HT-29 (cell line): Measurements from ENCODE around the gene RAB26. TPM values are rescaled to one million over a fixed set of nuclear protein-coding genes. Genes with fewer than 3 reads are reported as not detected.
A peak's percentile ranks its signal among the peaks of the same experiment; 100 is the strongest.

Source experiments
- DNase-seq: peaks from one replicate; pipeline ENCODE4 v3.0.0-alpha.2; 2015; ENCODE audit warnings: low spot score
- total RNA-seq: library from RNA; depleted of rRNA; stranded (reverse); fragments of >200 nt; shearing (Covaris generic); gene quantifications from 2 replicates; pipeline ENCODE4 v1.2.3, GENCODE V29; 2014

RAB26 gene
- total RNA-seq, 1 experiment from 2014 or later: 24.9 TPM

DNA sequence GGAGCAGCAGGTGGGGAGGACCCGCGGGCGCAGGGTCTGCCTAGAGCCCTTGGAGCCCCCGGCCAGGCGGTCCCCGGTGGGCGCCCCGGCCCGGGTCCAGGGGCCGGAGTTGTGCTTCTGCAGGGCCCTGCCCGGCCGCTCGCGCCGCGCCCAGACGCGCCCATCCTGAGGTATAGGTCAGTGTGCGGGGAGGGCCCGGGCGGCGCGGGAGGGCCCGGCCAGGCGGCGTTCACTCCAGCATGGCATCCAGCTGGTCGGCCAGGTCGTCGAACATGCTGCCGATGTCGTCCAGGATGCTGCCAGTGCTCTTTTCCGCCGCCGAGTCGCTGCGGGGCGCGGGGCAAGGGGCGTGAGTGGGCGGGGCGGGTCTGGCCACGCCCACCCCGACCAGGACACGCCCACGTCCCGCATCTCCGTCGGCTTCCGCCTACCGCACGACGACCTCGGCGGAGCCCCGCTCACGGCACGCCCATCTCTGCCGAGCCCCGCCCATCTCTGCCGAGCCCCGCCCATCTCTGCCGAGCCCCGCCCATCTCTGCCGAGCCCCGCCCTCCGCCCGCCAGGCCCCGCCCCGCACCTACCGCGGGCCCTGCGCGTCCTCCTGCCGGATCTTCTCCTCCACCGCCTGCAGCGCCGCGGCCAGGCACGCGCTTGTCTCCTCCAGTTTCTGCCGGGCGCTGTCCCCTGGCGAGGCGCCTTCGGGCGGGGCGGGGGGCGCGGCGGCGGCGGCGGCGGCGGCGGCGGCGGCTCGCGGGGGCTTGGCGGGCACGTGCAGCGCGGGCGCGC is 30.1 kb downstream of the RAB26 start:
- no peak for DNase-seq

DNA sequence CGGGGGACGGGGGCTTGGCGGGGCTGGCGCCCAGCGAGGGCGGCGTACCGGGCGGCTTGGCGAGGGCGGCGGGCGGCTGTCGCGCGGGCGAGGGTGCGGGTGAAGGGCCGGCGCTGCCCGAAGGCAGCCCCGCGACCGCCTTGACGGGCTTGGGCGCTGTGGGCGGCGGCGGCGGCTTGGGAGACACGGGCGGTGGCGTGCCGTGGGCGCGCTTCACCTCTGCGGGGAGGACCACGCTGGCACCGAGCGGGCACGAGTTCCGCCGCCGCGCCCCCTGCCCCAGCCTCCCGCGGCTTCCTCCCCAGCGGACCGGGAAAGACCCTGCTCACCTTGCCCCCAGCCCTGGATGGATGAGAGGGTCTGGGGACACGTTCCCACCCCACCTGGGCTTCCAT is 30.7 kb downstream of the RAB26 start:
- DNase-seq: no peak

DNA sequence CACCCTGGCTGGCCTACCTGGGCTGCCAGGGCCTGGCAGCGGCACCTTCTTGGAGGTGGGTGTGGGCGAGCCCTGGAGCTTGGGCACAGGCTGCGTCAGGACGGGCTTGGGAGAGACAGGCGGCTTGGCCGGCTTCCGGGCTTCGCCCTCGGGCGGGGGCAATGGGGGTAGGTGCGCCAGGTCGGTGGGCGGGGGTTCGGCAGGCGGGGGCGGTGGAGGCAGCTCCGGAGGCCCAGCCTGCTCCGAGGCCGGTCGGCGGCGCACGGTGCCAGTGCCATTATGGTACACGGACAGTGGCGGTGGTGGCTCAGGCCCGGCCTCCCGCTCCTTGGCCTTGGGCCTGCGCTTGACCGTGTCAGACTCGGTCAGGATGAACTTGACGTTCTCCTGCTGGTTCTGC is 31.2 kb downstream of the RAB26 start:
- DNase-seq: no peak

DNA sequence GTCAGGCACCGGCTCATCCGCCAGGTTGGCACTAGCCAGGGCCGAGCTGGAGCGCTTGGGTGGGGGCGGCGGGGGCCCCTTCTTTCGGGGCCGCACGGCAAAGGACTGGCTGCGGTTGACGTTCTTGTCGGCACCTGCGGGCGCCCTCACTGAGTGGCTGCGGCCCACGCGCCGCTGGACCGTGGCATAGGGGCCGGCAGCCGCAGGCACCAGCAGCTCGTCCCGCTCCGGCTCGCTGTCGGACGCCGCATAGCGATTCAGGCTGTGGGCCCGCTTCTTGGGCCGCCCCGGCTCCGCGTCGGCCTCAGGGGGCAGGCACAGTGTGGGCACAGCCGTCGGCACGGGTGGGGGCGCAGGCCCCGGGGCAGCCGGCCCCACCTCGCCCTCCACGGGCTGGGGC is 32.0 kb downstream of the RAB26 start:
- DNase-seq: no peak

DNA sequence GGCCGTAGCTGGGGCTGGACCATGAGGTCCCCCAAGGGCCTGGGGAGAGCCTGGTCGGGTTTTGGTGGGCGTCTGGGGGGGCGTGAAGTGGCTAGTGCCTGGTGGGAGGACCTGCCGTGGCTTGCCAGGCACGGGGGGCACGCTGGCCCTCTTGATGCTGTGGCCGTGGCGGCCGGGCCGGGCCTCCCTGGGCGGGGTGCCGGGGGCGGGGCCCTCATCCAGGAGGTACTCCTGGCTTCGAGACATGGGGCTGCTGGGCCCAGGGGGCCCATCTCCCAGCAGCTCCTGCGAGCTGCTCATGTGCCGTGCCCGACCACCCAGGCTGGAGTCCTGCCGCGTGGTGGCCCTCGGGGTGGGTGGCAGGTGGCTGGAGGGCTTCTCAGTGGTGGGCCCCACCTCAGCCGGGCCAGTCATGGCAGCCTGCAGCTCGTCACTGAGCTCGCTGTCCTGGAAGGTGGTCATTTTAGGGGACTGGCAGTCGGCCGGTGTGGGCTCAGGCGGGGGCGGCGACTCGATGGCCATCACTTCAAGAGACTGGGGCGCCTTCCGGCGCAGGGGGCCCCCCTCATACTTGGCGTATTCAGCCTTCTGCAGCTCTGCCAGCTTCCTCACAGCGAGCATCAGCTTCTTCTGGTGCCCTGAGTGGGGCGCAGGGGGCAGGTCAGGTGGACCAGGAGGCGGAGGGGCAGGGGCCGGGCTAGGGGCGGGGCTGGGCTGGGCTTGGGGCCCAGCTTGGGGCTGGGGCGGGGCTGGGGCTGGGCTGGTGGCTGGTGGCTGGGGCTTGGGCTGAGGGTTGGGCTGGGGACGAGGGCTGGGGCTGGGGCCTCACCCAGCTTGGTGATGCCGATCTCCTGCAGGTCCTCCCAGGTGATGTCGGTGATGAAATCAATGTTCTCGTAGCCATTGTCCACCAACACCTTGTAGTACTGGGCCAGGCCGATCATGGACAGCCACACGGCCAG is 32.8 kb downstream of the RAB26 start:
- DNase-seq: no peak

DNA sequence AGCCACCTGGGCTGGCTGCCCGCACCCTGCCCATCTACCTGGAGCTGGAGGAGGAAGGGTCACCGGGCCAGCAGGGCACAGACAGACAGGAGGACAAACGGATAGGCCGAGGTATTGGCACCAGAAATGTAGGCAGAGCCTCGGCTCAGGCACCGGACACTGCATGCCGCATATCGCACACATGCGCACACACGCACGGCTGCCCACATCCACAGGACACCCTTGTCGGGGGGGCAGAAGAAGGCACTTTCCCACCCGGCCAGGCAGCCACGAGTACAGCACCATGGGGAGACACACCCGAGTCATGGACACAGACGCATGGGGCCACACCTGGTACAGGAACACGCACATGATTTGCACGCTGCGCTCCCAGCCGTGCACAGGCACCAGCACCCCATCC is 33.5 kb downstream of the RAB26 start:
- no peak for DNase-seq

DNA sequence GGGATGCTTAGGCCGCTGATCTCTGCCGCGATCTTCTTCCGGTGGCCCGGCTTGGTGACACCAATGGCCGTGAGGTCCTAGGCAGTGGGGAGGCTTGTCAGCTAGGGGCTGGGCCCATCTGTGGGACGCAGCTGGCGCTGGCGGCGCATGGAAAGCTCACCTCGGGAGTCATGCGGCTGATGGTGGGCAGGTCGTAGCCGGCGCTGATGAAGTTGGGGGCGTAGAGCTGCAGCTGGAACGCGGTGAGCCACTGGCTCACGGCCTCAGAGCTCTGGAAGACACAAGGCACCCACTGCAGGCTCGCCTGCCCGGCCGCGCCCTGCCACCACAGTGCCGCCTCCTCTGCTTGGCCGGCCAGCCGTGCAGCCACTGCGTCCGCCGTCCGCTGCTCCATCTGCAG is 35.2 kb downstream of the RAB26 start:
- DNase-seq: no peak

DNA sequence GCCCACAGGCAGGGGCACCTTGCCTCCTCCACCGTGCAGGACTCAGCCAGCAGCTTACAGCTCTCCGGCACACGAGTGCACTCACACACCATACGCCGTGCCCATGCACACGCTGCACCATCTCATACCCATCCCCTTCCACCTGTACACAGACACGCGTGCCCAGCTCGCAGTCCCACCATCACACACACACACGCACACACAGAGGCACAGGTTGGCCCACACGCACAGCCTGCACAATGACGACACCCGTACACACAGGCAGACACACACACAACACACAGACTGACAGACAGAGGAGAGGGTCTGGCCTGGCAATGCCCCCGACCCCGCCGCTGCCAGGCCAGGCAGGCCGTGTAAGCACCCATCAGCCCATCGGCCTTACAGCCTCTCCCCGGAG is 35.9 kb downstream of the RAB26 start:
- no peak for DNase-seq

DNA sequence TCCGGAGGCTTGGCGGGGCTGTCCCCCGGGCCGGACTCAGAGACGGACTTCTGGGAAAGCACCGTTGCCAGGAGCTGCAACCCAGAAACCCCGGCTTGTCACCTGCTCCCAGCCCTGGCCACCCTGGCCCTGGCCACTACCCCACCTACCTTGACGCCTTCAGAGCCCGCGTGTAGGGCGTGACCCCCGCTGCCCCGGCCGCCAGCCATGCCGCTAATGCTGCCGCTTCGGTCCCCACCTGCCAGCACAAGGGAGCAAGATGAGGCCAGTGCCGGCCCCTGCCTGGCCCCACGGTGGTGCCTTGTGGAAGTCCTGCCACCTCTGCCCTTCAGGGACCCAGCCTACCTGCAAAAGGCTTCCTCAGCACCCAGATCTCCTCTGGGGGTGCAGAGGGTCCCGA is 36.5 kb downstream of the RAB26 start:
- DNase-seq: no peak

DNA sequence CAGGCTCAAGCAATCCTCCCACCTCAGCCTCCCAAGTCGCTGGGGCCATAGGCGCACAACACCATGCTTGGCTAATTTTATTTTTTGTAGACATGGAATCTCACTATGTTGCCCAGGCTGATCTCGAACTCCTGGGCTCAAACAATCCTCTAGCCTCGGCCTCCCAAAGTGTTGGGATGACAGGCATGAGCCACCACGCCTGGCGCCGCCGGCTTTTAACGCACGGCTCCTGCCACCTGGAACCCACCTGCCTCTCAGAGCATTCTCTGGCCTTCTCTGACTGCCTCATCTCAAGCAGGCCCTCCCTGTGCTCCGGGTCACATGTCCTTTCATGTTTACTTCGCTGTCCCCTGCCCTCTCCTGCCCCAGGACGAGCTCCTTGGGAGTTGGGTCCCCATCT is 37.6 kb downstream of the RAB26 start:
- DNase-seq: no peak

DNA sequence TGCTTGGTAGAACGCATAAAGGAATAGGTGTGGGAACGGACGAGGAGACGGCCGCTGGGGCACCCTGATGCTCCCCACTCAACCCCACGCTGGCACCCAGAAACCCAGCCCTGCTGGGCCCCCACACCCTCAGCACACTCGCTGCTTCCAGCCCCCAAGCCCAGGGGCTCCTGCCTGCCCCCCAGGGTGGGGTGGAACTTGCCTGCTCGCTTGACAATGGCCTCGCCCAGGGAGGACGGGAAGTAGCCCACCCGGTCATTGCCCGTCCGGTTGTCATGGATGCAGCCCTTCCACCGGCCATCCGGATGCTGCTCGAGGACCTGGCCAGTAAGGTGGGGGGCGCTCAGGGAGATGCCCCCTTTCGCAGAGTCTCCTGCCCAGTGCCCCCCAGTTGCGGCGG is 38.1 kb downstream of the RAB26 start:
- no peak for DNase-seq

DNA sequence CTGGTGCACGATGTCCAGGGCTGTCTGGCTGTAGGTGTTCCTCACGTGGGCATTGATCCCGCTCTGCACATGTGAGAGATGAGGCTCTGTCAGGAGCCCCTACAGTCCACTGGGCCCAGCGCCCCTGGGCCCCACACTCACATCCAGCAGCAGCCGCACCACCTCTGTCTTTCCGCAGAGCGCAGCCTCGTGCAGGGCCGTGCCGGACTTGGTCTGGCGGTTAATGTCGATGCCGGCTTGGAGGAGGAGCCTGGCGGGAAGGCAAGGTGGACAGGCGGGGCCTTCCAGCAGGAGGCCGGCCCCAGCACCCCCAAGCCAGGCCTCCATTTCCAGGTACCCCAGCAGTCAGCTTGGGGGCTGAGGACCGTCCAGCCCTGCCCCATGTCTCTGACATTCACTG is 38.8 kb downstream of the RAB26 start:
- DNase-seq: no peak

DNA sequence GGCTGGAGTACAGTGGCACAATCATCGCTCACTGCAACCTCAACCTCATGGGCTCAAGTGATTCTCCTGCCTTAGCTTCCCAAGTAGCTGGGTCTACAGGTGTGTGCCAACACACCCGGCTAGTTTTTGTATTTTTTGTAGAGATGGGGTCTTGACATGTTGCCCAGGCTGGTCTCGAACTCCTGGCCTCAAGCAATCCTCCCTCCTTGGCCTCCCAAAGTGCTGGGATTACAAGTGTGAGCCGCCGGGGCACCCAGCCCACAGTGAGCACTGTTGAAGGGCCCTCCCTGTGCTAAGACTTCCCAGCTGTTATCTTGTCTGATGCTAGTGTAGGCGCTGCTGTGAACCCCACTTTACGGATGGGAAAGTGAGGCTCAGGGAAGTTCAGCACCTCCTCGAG is 40.0 kb downstream of the RAB26 start:
- DNase-seq: no peak

DNA sequence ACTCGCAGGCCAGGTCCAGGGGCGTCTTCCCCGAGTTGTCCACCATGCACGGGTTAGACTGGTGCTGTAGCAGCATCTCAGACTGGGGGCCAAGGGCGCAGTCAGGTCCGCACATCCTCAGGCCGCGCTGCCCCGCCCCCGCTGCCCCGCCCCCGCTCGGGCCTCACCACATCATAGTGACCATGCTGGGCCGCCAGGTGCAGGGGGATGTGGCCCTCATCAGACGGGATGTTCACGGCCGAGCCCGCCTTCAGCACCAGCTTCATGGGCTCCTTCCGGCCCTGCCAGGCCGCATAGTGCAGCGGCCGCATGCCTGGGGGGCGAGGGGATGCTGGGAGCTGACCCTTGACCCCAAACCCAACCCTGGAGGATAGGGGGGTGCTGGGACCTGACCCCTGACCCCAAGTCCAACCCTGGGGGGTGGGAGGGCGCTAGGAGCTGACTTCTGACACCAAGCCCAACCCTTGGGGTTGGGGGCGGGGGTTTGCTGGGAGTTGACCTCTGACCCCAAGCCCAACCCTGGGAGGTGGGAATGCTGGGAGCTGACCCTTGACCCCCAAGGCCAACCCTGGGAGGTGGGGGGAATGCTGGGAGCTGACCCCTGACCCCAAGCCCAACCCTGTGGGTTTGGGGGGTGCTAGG is 40.9 kb downstream of the RAB26 start:
- no peak for DNase-seq

DNA sequence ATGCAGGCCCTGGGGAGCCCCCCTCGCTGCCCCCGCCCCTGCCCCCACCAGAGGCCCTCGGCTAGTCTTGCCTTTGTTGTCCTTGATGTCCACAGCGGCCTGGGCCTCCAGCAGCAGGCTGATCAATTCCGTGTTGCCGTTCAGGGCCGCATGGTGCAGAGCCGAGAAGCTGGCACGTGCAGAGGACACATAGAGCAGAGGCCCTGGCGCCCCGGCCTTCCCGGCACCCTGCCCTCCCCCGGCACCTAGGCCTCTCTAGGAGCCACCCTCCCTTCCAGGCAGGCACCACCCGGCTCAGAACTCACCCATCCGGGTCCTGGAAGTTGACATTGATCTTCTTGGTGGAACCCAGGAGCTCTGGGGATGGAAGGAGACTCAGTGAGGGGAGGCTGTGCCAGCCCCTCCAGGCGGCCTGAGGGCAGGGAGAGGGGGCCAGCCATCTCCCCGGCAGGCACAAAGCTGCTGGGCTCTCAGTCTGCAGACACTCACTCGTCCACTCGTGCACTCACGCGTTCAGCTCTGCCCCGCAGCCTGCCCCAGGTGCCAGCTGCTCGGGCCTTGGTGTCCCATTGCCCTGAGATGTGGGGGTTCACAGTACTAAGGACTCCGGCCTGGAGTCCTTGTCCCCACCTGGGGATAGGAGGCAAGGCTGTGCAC is 41.7 kb downstream of the RAB26 start:
- DNase-seq: no peak

DNA sequence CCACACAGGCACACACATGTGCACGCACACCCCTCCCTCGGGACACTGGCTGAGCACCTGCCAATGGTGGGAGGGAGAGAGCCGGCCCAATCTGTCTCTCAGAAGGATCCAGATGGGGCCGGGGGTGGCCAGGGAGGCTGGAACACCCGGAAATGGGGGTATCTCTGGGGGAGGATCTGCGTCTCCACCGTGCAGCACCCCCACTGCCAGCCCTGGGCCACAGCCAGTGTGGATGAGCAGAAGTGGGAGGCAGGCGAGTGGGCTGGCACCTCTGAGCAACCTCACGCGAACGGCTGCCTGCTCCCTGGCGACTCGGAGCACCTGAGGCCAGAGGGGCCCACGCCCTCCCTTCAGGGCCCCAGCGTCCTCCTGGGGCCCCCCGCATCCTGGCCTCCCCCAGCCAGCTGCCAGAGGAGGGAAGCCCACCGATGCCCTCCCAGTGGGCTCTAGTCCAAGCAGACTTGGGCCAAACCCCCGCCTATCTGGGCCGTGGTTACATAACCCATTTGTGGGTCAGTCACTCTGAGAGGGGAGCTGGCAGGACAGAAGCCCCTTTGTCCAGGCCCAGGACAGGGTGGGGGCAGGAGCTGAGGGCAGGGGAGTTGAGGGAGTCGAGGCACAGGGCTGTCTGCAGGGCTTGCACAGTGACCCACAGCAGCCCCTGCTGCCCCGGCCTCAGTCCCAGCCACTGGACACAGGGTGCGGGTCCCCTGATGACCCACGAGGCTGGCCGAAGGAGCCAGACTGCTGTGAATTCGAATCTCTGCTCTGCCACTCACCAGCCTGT is 42.4 kb downstream of the RAB26 start:
- no peak for DNase-seq

DNA sequence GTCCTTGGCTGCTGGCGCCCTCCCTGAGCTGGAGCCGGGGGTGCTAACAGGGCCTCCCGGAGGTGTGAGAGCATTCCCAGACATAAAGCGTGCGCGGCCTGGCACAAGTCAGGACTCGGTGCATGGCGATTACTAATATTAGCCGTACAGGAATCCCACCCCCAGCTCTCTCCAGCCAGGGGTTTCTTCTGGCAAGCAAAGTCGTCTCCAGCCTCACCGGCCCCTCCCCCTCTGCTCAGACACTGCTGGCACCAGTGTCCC is 43.0 kb downstream of the RAB26 start:
- DNase-seq: no peak

DNA sequence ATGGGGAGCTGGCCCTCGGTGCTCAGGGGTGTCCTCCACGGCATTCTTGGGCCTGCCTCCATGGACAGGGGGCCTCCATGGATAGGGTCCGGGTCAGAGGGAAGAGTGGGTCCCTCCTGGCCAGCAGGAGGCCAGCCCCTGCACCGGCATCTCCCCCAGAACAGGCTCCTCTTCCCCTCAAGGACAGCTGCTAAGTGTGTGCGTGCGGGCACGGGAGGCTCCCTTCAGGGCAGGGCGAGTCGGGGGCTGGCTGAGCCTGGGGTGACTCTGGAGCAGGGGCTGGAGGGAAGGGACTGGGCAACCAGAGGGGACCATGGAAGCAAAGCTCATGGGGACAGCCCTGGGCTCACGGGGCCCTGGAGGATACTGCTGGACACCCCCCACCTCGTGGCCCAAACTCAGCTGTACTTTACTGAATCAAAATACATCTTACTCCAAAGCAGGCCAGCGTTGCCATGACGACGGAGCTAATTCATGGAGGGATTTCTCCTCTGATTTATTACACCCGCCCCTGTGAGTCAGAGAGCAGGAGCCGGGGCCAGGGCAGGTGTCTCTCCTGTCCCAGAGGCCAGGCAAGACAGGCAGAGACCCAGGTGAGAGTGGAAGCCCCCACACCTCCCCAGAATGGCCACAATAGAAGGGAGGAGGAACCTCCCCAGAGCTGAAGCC is 45.9 kb downstream of the RAB26 start:
- DNase-seq: peak; percentile 66

DNA sequence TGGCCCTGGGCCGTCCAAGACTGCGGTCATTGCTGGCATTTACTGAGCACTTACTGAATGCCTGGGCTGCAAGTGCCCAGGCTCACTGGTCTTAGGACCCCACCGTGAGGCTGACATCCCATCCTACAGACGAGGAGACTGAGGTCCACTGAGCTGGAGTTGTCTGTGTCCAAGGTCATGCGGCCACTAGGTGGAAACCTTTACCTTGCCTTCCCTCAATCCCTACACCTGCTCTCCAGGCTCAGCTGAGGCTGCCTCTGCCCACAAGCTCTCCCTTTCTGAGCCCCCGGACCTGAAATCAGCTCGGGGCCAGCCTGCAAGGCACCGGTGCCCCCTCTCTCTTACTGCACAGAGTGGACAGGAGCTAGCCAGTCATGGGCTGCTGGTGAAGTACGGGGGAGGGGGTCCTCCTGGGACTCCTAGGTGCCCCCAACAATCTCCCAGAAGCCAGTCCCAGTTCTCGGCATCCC is 46.5 kb downstream of the RAB26 start:
- peak; percentile 74 for DNase-seq

DNA sequence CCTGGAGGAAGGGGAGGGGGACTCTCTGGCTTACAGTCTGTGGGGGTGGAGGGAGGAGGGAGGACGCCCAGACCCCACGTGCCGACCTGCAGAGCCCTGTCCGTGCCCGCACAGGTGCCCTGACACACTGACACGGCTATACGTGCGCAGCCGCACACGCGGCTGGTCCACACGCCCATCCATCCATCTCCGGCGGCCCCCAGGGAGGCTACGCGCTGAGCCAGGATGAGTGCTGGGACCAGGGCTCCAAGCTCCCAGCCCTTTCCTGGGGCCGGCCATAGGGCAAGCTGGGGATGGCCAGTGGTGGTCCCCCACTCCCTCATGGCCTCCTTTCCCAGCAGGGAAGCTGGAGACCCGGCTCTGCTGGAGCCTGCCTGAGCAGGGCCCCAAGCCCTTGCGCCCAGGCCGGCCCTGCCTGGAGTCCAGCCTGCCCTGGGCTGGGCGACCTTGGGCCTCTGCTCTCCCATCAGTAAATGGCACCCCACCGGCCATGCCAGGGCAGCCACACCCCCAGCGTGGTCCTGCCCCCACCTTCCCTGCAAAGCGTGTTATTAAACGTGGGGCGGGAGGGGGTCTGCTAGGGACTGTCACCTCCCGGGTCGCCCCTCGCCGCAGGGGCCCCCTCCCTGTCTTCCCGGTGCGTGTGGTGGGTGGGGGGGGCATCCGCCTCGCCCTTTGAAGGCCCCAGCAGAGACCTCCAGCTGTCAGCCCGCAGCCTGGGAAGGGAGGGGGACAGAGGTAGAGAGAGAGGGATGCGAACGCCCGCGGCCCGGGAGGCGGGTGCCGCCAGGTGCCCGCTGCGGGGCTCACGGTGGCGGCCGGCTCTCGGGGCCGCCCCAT is 47.1 kb downstream of the RAB26 start:
- no peak for DNase-seq
